Neural progenitor cell (in vitro differentiated cells): ENCODE data around the gene RTL9. TPM values are rescaled to one million over a fixed set of nuclear protein-coding genes. Genes with fewer than 3 reads are reported as not detected.

Experiments
- DNase-seq: peaks from one replicate; pipeline ENCODE4 v3.0.0-alpha.2; 2016; ENCODE audit warnings: low spot score
- H2AFZ ChIP-seq: fragments of 200-600 bp; sonication (generic); replicated peaks from 2 replicates; pipeline ENCODE4 v1.6.1; 2016; ENCODE audit warnings: antibody characterized with exemption
- H3F3A ChIP-seq: fragments of 200-600 bp; sonication (generic); 2 replicates; pipeline ENCODE4 v1.6.1; 2016; ENCODE audit warnings: antibody characterized with exemption, low read depth
- H3K27ac ChIP-seq: fragments of 200-600 bp; sonication (generic); 2 replicates; pipeline ENCODE4 v1.5.1; 2016; ENCODE audit warnings: mild to moderate bottlenecking
- H3K27me3 ChIP-seq: fragments of 200-600 bp; sonication (generic); 2 replicates; pipeline ENCODE4 v1.6.1; 2016; ENCODE audit warnings: mild to moderate bottlenecking, moderate library complexity
- H3K36me3 ChIP-seq: fragments of 200-600 bp; sonication (generic); 2 replicates; pipeline ENCODE4 v1.5.1; 2016
- H3K4me1 ChIP-seq: fragments of 200-600 bp; sonication (generic); 2 replicates; pipeline ENCODE4 v1.6.1; 2016; ENCODE audit warnings: mixed run types
- H3K4me2 ChIP-seq: fragments of 200-600 bp; sonication (generic); 2 replicates; pipeline ENCODE4 v1.6.1; 2016
- H3K4me3 ChIP-seq: fragments of 200-600 bp; sonication (generic); 2 replicates; pipeline ENCODE4 v1.5.1; 2016
- H3K79me2 ChIP-seq: fragments of 200-600 bp; sonication (generic); 2 replicates; pipeline ENCODE4 v1.6.1; 2016; ENCODE audit warnings: low read depth
- H3K9ac ChIP-seq: fragments of 200-600 bp; sonication (generic); 2 replicates; pipeline ENCODE4 v1.6.1; 2016
- H3K9me3 ChIP-seq: fragments of 200-600 bp; sonication (generic); 2 replicates; pipeline ENCODE4 v1.5.1; 2016; ENCODE audit warnings: low read depth
- H4K20me1 ChIP-seq: fragments of 200-600 bp; sonication (generic); 2 replicates; pipeline ENCODE4 v1.6.1; 2016; ENCODE audit warnings: low read depth
- H3K27ac Mint-ChIP-seq: 3 replicates; pipeline ENCODE4 v1.8.0; 2021; ENCODE audit warnings: mixed read lengths
- H3K27me3 Mint-ChIP-seq: 2 replicates; pipeline ENCODE4 v1.8.0; 2022; ENCODE audit warnings: low read depth, mild to moderate bottlenecking, inconsistent platforms, moderate library complexity, mixed read lengths; ENCODE audit not compliant: insufficient read depth
- H3K36me3 Mint-ChIP-seq: 3 replicates; pipeline ENCODE4 v1.8.0; 2021; ENCODE audit warnings: mixed read lengths
- H3K4me1 Mint-ChIP-seq: 3 replicates; pipeline ENCODE4 v1.8.0; 2021; ENCODE audit warnings: mixed read lengths
- H3K4me3 Mint-ChIP-seq: 3 replicates; pipeline ENCODE4 v1.8.0; 2021; ENCODE audit warnings: mild to moderate bottlenecking, moderate library complexity, mixed read lengths
- H3K9me3 Mint-ChIP-seq: 3 replicates; pipeline ENCODE4 v1.8.0; 2020; ENCODE audit warnings: mixed read lengths
- CTCF ChIP-seq: fragments of 200-600 bp; sonication (generic); IDR thresholded peaks from 2 replicates; pipeline ENCODE4 v1.5.1; 2017; ENCODE audit warnings: antibody characterized with exemption, mild to moderate bottlenecking
- EZH2 ChIP-seq: fragments of 200-600 bp; sonication (generic); IDR thresholded peaks from 2 replicates; pipeline ENCODE4 v1.6.1; 2017; ENCODE audit warnings: antibody characterized with exemption, mild to moderate bottlenecking, moderate library complexity
- EZH2phosphoT487 ChIP-seq: fragments of 200-600 bp; sonication (generic); IDR thresholded peaks from 2 replicates; pipeline ENCODE4 v1.6.1; 2017; ENCODE audit warnings: antibody characterized with exemption
- total RNA-seq: library from RNA; depleted of rRNA; stranded (reverse); fragments of >200 nt; gene quantifications from 2 replicates; pipeline ENCODE4 v1.2.3, GENCODE V29; 2015; ENCODE audit warnings: low replicate concordance

The RTL9 gene
- total RNA-seq, 1 donor from 2014 or later: 0.49 TPM

GRCh38 chrX:110320381-110320987, 38.2 kb upstream of the RTL9 start:
- Histone ChIP-seq H2AFZ (no peak overlapping the region), H3F3A (no peaks in the 10 kb centered on the region), H4K20me1 (peaks cover 5% of the 10 kb centered on the region), H3K4me3 (no peak overlapping the region), H3K79me2 (peaks cover 20% of the 10 kb centered on the region), H3K9me3 (no peaks in the 10 kb centered on the region), H3K4me2 (no peak overlapping the region), H3K27me3 (peaks cover 7% of the 10 kb centered on the region), H3K36me3 (no peaks in the 10 kb centered on the region), H3K27ac (no peak overlapping the region), H3K4me1 (peaks cover 6% of the 10 kb centered on the region), H3K9ac (no peak overlapping the region)
- Mint-ChIP-seq H3K4me1 (peaks cover 18% of the 10 kb centered on the region), H3K9me3 (no peaks in the 10 kb centered on the region), H3K27ac (no peak overlapping the region), H3K36me3 (no peaks in the 10 kb centered on the region), H3K27me3 (peaks cover 3% of the 10 kb centered on the region), H3K4me3 (no peak overlapping the region)
- TF ChIP-seq CTCF (no peak), EZH2 (no peak), EZH2phosphoT487 (no peak)
- DNase-seq: no peak

- H3K4me3 ChIP-seq: no peak overlapping the region
- no peaks in the 10 kb centered on the region for H3K36me3 ChIP-seq
- H3K36me3 Mint-ChIP-seq: no peaks in the 10 kb centered on the region
- no peak overlapping the region for H3K9ac ChIP-seq
- peaks cover 4% of the 10 kb centered on the region for H4K20me1 ChIP-seq
- no peak overlapping the region for H3K27ac Mint-ChIP-seq
- H3K79me2 ChIP-seq: peaks cover 14% of the 10 kb centered on the region
- TF ChIP-seq EZH2 (no peak), EZH2phosphoT487 (no peak), CTCF (no peak)
- DNase-seq: no peak
- no peaks in the 10 kb centered on the region for H3K9me3 Mint-ChIP-seq
- no peaks in the 10 kb centered on the region for H3K9me3 ChIP-seq
- peaks cover 12% of the 10 kb centered on the region for H3K4me1 Mint-ChIP-seq
- no peak overlapping the region for H3K27ac ChIP-seq
- H3K4me2 ChIP-seq: no peak overlapping the region
- no peaks in the 10 kb centered on the region for H3F3A ChIP-seq
- H2AFZ ChIP-seq: no peak overlapping the region
- no peak overlapping the region for H3K4me3 Mint-ChIP-seq
- H3K4me1 ChIP-seq: peaks cover 1% of the 10 kb centered on the region
- H3K27me3 ChIP-seq: peaks cover 7% of the 10 kb centered on the region
- H3K27me3 Mint-ChIP-seq: peaks cover 3% of the 10 kb centered on the region
Observed at GRCh38 chrX:110321081-110321480, 37.6 kb upstream of the RTL9 start.

GRCh38 chrX:110321670-110322069, 37.0 kb upstream of the RTL9 start:
- no peak overlapping the region for H3K4me3 ChIP-seq
- Mint-ChIP-seq H3K27ac (no peak overlapping the region), H3K36me3 (no peaks in the 10 kb centered on the region), H3K4me1 (peaks cover 6% of the 10 kb centered on the region), H3K27me3 (peaks cover 3% of the 10 kb centered on the region), H3K9me3 (no peaks in the 10 kb centered on the region), H3K4me3 (no peak overlapping the region)
- no peaks in the 10 kb centered on the region for H3K4me1 ChIP-seq
- TF ChIP-seq EZH2phosphoT487 (no peak), EZH2 (no peak), CTCF (no peak)
- no peaks in the 10 kb centered on the region for H4K20me1 ChIP-seq
- no peak overlapping the region for H3K4me2 ChIP-seq
- no peak overlapping the region for H2AFZ ChIP-seq
- no peaks in the 10 kb centered on the region for H3F3A ChIP-seq
- H3K27me3 ChIP-seq: peaks cover 7% of the 10 kb centered on the region
- no peak for DNase-seq
- peaks cover 8% of the 10 kb centered on the region for H3K79me2 ChIP-seq
- no peaks in the 10 kb centered on the region for H3K36me3 ChIP-seq
- no peak overlapping the region for H3K9ac ChIP-seq
- H3K9me3 ChIP-seq: no peaks in the 10 kb centered on the region
- no peak overlapping the region for H3K27ac ChIP-seq
